GM12878 (cell line): ENCODE measurements around the gene ATP2C2.

Source experiments
- CTCF ChIP-seq, 3 experiments: IDR thresholded peaks in 2 of 3; conservative IDR thresholded peaks in 1 of 3; 2 replicates each; pipeline ENCODE4 v1.5.1; 2011; ENCODE audit warnings: low read depth in 3 of 3, low read length in 3 of 3, mild to moderate bottlenecking in 3 of 3, control low read depth in 2 of 3, moderate library complexity in 2 of 3, inconsistent platforms in 1 of 3, mixed read lengths in 1 of 3; ENCODE audit not compliant: control insufficient read depth in 2 of 3, insufficient read depth in 1 of 3; ENCODE audit errors: extremely low read depth in 1 of 3
- EGR1 ChIP-seq, 2 experiments: IDR thresholded peaks; 1 replicate in 1 of 2; 2 replicates in 1 of 2; pipeline ENCODE4 v1.6.1; 2011 to 2012; ENCODE audit warnings: low read depth in 2 of 2, low read length in 2 of 2, borderline replicate concordance in 1 of 2, mild to moderate bottlenecking in 1 of 2, moderate library complexity in 1 of 2
- EZH2 ChIP-seq: IDR thresholded peaks from 2 replicates; pipeline ENCODE4 v1.6.1; 2012; ENCODE audit warnings: low read depth, mild to moderate bottlenecking, control low read depth, inconsistent platforms, low read length, borderline replicate concordance; ENCODE audit not compliant: control insufficient read depth
- JUND ChIP-seq: IDR thresholded peaks from 2 replicates; pipeline ENCODE4 v1.6.1; 2012; ENCODE audit warnings: low read depth, mild to moderate bottlenecking, low read length, improper control_type of control experiment, moderate library complexity
- POLR2A ChIP-seq: IDR thresholded peaks from 2 replicates; pipeline ENCODE4 v1.6.1; 2011; ENCODE audit warnings: low read depth, mild to moderate bottlenecking, low read length
- POLR2AphosphoS5 ChIP-seq: IDR thresholded peaks from 2 replicates; pipeline ENCODE4 v1.6.1; 2011; ENCODE audit warnings: mild to moderate bottlenecking, low read length, inconsistent platforms
- TF ChIP-seq, protein P1 (sequence below): fragments of 450-650 bp; IDR thresholded peaks from 2 replicates; pipeline ENCODE4 v1.6.1; 2016; ENCODE audit warnings: mild to moderate bottlenecking

DNA sequence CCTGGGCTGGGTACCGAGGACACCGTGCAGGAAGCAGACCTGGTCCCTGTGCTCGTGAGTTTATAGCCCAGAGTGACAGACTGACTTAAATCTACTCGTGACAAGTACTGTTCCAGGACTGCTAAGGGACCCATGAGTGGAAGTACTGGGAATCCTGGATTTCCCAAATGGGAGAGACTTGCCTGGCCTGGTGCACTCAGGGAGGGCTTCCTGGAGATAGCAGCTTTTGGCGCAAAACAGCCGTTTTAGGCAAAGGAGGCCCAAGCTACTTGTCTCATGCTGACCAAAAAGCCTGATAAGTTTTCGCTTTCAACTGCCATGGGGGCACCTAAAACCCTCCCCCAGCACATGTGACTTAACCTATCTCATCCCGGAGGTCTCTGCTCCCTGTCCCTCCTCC is 51.4 kb downstream of the ATP2C2 start:
- TF ChIP-seq POLR2A (no peak), EGR1 (IDR thresholded peaks at IDR 0.05; ENCODE audit: borderline replicate concordance in 1 of 2, low read depth in 2 of 2, low read length in 2 of 2) (no peak), EZH2 (no peak), CTCF (IDR thresholded peaks at IDR 0.05 in 2 of 3, conservative IDR thresholded peaks at IDR 0.05 in 1 of 3; ENCODE audit: control insufficient read depth in 2 of 3, extremely low read depth in 1 of 3, insufficient read depth in 1 of 3, low read depth in 3 of 3, low read length in 3 of 3) (no peak), POLR2AphosphoS5 (no peak), JUND (no peak)
- TF ChIP-seq, protein P1, sequence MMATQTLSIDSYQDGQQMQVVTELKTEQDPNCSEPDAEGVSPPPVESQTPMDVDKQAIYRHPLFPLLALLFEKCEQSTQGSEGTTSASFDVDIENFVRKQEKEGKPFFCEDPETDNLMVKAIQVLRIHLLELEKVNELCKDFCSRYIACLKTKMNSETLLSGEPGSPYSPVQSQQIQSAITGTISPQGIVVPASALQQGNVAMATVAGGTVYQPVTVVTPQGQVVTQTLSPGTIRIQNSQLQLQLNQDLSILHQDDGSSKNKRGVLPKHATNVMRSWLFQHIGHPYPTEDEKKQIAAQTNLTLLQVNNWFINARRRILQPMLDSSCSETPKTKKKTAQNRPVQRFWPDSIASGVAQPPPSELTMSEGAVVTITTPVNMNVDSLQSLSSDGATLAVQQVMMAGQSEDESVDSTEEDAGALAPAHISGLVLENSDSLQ: no peak
